Colonic mucosa (tissue), 4 donors: ENCODE data around the gene APOBEC3C. TPM values are rescaled to one million over a fixed set of nuclear protein-coding genes. Genes with fewer than 3 reads are reported as not detected.
A peak's percentile ranks its signal among the peaks of the same experiment; 100 is the strongest.

Experiments
- DNase-seq: peaks from one replicate; pipeline ENCODE4 v3.0.0-alpha.2; 2020
- H3K27ac ChIP-seq: fragments of 200-600 bp; one replicate; pipeline ENCODE4 v1.8.0; 2021
- H3K27me3 ChIP-seq: fragments of 200-600 bp; one replicate; pipeline ENCODE4 v1.8.0; 2021
- H3K36me3 ChIP-seq: fragments of 200-600 bp; one replicate; pipeline ENCODE4 v1.8.0; 2021
- H3K4me1 ChIP-seq: fragments of 200-600 bp; one replicate; pipeline ENCODE4 v1.8.0; 2021; ENCODE audit warnings: mild to moderate bottlenecking
- H3K4me3 ChIP-seq: fragments of 200-600 bp; one replicate; pipeline ENCODE4 v1.8.0; 2021
- H3K9ac ChIP-seq, 2 donors: one replicate each; pipeline ENCODE4 v1.7.0; 2013; ENCODE audit warnings: control low read depth in 2 of 2, low read depth in 2 of 2, low read length in 2 of 2
- H3K9me3 ChIP-seq: fragments of 200-600 bp; one replicate; pipeline ENCODE4 v1.8.0; 2021
- intact Hi-C: fragments of 100-400 bp; cut with DNase I; formaldehyde crosslinking; loops from one replicate; pipeline ENCODE4 v1.14.1; 2022
- total RNA-seq, 2 donors: library from RNA; stranded (reverse); fragmentation: NEBNext Ultra II Directional in 1 of 2; extraction: Animal tissue kit (Norgen Biotek cat#: 25700) in 1 of 2; gene quantifications; one replicate each; pipeline ENCODE4 v1.2.1, GENCODE V29; 2021
- TF ChIP-seq, protein P1 (sequence below): fragments of 200-600 bp; IDR thresholded peaks from one replicate; pipeline ENCODE4 v1.8.0; 2022; ENCODE audit warnings: antibody characterized with exemption, mild to moderate bottlenecking
- donor health status: healthy.
- donor health status: DM: no; HTN: no; CAD: no.
- donor health status: DM: no; HTN: no; CAD: no.

The APOBEC3C gene
- total RNA-seq = 10 to 100 TPM; 13.5 to 49.0 TPM

DNA sequence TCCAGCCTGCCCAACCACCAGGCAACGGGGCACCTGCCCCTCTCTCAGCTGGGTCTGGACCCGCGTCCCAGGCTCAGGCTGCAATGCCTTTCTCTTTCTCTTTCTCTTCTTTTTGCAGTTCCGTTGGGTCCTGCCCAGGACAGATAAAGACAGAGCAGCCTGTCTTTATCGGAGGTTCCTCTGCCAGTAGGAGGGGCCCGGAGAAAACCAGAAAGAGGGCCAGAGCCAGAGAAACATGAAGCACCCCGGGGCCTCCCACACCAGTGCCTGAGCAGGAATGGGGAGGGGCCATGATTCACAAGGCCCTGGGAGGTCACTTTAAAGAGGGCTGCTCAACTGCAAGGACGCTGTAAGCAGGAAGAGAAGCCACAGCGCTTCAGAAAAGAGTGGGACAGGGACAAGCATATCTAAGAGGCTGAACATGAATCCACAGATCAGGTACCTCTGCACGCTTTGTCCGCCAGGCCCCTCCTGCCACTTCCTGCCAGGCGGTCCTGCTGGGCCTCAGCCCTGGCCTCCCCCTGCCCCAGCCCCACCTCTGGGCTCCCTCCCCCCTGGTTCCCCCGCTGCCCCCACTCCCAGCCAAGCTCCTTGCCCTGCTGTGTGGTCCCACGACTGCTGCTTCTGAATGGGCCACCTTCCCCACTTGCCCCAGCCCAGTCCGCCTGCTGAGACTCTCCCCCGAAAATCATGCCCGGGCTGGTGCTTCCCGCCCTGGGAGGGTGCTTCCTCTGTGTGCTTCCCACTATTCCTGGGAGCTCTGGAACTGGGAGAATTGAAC, at the start of gene APOBEC3C:
Gene APOBEC3C (plus strand): TSS at position 316 of the 781 bp plus-strand sequence. CDS start 106 bp downstream, at position 422.
- Histone ChIP-seq H3K4me3 (peak within 1 kb of the TSS; percentile 49), H3K9me3 (no peaks in the 10 kb centered on the region), H3K36me3 (no peaks in the 10 kb centered on the region), H3K27ac (peak within 1 kb of the TSS; percentile 82), H3K27me3 (no peaks in the 10 kb centered on the region), H3K9ac (peak within 1 kb of the TSS; percentile 60 to 74), H3K4me1 (peaks cover 5% of the 10 kb centered on the region)
- DNase-seq = peak; percentile 86
- TF ChIP-seq, protein P1, sequence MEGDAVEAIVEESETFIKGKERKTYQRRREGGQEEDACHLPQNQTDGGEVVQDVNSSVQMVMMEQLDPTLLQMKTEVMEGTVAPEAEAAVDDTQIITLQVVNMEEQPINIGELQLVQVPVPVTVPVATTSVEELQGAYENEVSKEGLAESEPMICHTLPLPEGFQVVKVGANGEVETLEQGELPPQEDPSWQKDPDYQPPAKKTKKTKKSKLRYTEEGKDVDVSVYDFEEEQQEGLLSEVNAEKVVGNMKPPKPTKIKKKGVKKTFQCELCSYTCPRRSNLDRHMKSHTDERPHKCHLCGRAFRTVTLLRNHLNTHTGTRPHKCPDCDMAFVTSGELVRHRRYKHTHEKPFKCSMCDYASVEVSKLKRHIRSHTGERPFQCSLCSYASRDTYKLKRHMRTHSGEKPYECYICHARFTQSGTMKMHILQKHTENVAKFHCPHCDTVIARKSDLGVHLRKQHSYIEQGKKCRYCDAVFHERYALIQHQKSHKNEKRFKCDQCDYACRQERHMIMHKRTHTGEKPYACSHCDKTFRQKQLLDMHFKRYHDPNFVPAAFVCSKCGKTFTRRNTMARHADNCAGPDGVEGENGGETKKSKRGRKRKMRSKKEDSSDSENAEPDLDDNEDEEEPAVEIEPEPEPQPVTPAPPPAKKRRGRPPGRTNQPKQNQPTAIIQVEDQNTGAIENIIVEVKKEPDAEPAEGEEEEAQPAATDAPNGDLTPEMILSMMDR = no peak
- intact Hi-C loops = no loop called here

DNA sequence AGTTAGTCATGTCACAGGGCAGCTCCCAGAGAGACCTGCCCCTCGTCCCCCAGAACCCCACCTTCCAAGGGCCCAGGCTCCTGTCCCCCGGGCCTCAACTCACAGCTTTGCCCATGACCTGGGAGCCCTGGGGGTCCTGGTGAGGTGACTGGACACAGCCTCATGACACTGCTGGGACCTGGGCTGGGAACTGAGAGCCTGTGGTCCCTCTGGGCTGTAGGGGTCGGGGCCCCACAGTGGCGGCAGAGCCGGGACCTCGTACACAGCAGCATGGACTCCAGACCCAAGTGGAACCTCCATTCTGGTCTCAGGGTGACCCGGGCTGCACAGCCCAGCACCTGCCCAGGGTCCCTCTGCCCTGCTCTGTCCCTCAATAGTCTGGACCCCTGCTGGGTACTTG, 49.8 kb upstream of the APOBEC3C start:
- no peak overlapping the region for H3K27ac ChIP-seq

DNA sequence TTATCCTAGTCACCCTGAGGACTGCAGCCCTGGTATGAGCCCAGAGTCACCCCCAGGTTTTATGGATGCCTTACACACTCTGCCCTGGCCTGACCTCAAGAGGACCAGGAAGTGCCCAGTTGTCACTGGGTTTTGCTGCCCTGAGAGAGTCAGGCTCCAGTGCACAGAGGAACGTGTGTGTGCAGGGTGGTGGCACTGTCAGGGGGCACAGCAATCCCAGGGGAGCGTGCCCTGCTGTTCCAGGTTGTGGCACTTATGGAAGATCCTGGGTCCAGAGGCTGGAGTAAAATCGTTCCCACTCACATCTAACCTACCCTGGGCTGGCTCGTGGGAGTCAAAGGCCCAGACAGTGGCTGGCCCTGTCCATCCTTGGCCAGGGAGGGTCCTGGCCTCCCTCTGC, 49.1 kb upstream of the APOBEC3C start:
- H3K4me3 ChIP-seq = no peak overlapping the region
- intact Hi-C loops = no loop called here
- no peaks in the 10 kb centered on the region for H3K36me3 ChIP-seq
- no peak for DNase-seq
- TF ChIP-seq, protein P1 = no peak
- no peaks in the 10 kb centered on the region for H3K9me3 ChIP-seq
- H3K27ac ChIP-seq = no peak overlapping the region
- no peaks in the 10 kb centered on the region for H3K4me1 ChIP-seq
- H3K27me3 ChIP-seq = no peaks in the 10 kb centered on the region
- H3K9ac ChIP-seq = peak overlapping the region in 1 of 2 donors; percentile 21

More for the DNA sequence above, 49.8 kb upstream of the APOBEC3C start:
- intact Hi-C loops = no loop called here
- H3K9ac ChIP-seq = peak overlapping the region in 1 of 2 donors; percentile 66
- H3K27me3 ChIP-seq = no peaks in the 10 kb centered on the region
- DNase-seq = no peak
- no peaks in the 10 kb centered on the region for H3K36me3 ChIP-seq
- no peaks in the 10 kb centered on the region for H3K9me3 ChIP-seq
- TF ChIP-seq, protein P1 = no peak
- no peaks in the 10 kb centered on the region for H3K4me1 ChIP-seq
- no peak overlapping the region for H3K4me3 ChIP-seq

DNA sequence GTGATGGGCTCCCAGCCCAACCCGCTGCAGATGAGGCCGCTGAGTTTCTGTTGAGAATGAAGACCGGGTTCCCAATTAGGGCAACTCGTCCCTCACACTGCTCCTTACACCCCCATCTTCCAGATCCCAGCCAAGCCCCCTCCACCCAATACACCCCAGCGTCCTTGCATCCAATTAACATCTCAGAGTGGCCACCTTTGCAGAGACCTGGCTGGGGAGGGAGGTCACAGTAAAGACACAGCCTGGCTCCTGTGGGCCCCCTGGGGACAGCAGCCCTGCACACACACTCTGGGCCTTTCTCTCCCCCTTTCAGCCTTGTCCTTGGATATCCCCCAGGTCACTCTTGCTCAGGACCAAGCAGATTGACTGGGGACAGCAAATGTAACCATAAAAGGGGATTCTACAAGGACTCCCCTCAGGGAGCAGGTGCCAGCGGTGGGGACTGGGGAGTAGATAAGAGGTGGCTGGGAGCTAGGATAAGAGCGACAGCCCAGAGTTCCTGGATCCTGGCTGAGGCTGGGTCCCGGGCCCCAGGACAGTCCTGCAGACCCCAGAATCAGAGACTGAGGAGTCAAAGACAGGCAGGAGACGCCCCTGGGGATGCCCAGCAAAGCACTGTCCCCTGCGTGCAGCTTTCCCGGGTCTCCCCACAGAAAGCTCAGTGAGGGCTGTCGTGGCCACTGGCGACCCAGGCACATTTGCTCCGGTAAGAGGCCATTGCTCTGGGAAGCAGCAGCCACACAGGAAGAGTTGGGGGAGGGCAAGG, 48.3 kb upstream of the APOBEC3C start:
- no peak overlapping the region for H3K27ac ChIP-seq
- H3K36me3 ChIP-seq = no peaks in the 10 kb centered on the region
- H3K9ac ChIP-seq = peak overlapping the region in 1 of 2 donors; percentile 21
- no peaks in the 10 kb centered on the region for H3K9me3 ChIP-seq
- no peak for DNase-seq
- no peak overlapping the region for H3K4me3 ChIP-seq
- intact Hi-C loops = no loop called here
- TF ChIP-seq, protein P1 = no peak
- no peaks in the 10 kb centered on the region for H3K27me3 ChIP-seq
- no peaks in the 10 kb centered on the region for H3K4me1 ChIP-seq

DNA sequence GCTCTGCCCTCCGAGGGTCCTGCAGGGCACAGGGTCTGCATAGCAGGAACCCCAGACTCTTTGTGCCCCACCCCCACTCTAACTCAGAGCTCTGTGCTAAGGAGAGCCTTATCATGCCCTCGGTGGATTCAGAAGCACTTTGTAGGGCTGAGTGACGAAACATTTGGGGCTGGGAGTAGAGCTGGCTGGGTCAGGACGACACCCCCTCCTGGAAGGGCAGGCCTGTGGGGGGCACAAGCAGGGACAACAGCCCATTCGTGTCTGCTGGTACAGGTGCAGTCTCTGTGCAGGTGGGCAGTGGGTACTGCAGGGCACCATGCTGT, 47.7 kb upstream of the APOBEC3C start:
- intact Hi-C loops = no loop called here
- Histone ChIP-seq H3K4me1 (no peaks in the 10 kb centered on the region), H3K27me3 (no peaks in the 10 kb centered on the region), H3K36me3 (no peaks in the 10 kb centered on the region), H3K4me3 (no peak overlapping the region), H3K9me3 (no peaks in the 10 kb centered on the region), H3K27ac (no peak overlapping the region), H3K9ac (peak overlapping the region in 1 of 2 donors; percentile 12)
- TF ChIP-seq, protein P1 = no peak
- no peak for DNase-seq
